K562 (cell line): ENCODE data around the gene BRME1. TPM values are rescaled to one million over a fixed set of nuclear protein-coding genes. Genes with fewer than 3 reads are reported as not detected.

Source experiments
- AFF4 ChIP-seq: sonication (generic); formaldehyde crosslinking; IDR thresholded peaks from 2 replicates; pipeline ENCODE4 v1.8.0; 2023; ENCODE audit warnings: mild to moderate bottlenecking, missing genetic modification reagents
- FOXM1 ChIP-seq, 2 experiments: fragments of 450-650 bp in 1 of 2; sonication (generic) in 1 of 2; formaldehyde crosslinking in 1 of 2; IDR thresholded peaks; 2 replicates each; pipeline versions ENCODE4 v1.6.1 to v1.9.0; 2017 to 2022; ENCODE audit warnings: low read depth in 2 of 2, mild to moderate bottlenecking in 2 of 2, missing genetic modification reagents in 1 of 2, moderate library complexity in 1 of 2
- GATAD2B ChIP-seq: fragments of 450-650 bp; IDR thresholded peaks from 2 replicates; pipeline ENCODE4 v1.6.1; 2017; ENCODE audit warnings: mild to moderate bottlenecking, borderline replicate concordance
- HNRNPK ChIP-seq: fragments of 200-400 bp; formaldehyde crosslinking; IDR thresholded peaks from one replicate; pipeline ENCODE4 v1.6.1; 2018; ENCODE audit warnings: mild to moderate bottlenecking, low read depth, low read length; ENCODE audit not compliant: poor library complexity, severe bottlenecking
- NCOA6 ChIP-seq: fragments of 450-650 bp; IDR thresholded peaks from 2 replicates; pipeline ENCODE4 v1.6.1; 2017; ENCODE audit warnings: mild to moderate bottlenecking
- NONO ChIP-seq, 2 experiments: fragments of 200-400 bp in 1 of 2; fragments of 450-650 bp in 1 of 2; formaldehyde crosslinking in 1 of 2; IDR thresholded peaks; 2 replicates each; pipeline ENCODE4 v1.6.1; 2017; ENCODE audit warnings: low read depth in 2 of 2, mild to moderate bottlenecking in 2 of 2, moderate library complexity in 2 of 2, low read length in 1 of 2
- PBX2 ChIP-seq, 2 experiments: IDR thresholded peaks in 1 of 2; conservative IDR thresholded peaks in 1 of 2; 2 replicates each; pipeline ENCODE4 v1.6.1; 2016; ENCODE audit warnings: low read depth in 2 of 2, mild to moderate bottlenecking in 1 of 2, missing compliant biosample characterization in 1 of 2, missing genetic modification characterization in 1 of 2, moderate library complexity in 1 of 2
- POLR2A ChIP-seq: fragments of 450-650 bp; conservative IDR thresholded peaks from 2 replicates; pipeline ENCODE4 v1.6.1; 2016
- SETDB1 ChIP-seq: IDR thresholded peaks from one replicate; pipeline ENCODE4 v1.6.1; 2012; ENCODE audit warnings: low read length, control low read depth, inconsistent platforms
- SIN3A ChIP-seq, 2 experiments: fragments of 150-350 bp in 1 of 2; IDR thresholded peaks; 2 replicates each; pipeline ENCODE4 v1.6.1; 2011 to 2016; ENCODE audit warnings: borderline replicate concordance in 2 of 2, low read depth in 2 of 2, low read length in 2 of 2, mild to moderate bottlenecking in 2 of 2, moderate library complexity in 2 of 2; ENCODE audit not compliant: control insufficient read depth in 1 of 2
- SREBF1 ChIP-seq: fragments of 150-350 bp; IDR thresholded peaks from 2 replicates; pipeline ENCODE4 v1.6.1; 2014; ENCODE audit warnings: antibody characterized with exemption, low read depth, low read length, borderline replicate concordance
- TAF15 ChIP-seq: fragments of 200-400 bp; formaldehyde crosslinking; IDR thresholded peaks from 2 replicates; pipeline ENCODE4 v1.6.1; 2017; ENCODE audit warnings: mild to moderate bottlenecking, low read depth, low read length, moderate library complexity
- TFAP4 ChIP-seq: sonication (generic); formaldehyde crosslinking; IDR thresholded peaks from 2 replicates; pipeline ENCODE4 v1.8.0; 2022; ENCODE audit warnings: missing genetic modification reagents, mild to moderate bottlenecking, moderate library complexity, borderline replicate concordance
- ZBTB7A ChIP-seq: IDR thresholded peaks from 2 replicates; pipeline ENCODE4 v1.6.1; 2011; ENCODE audit warnings: low read depth, mild to moderate bottlenecking, low read length, moderate library complexity, borderline replicate concordance; ENCODE audit not compliant: control insufficient read depth
- ZBTB9 ChIP-seq: fragments of 450-650 bp; formaldehyde crosslinking; IDR thresholded peaks from 2 replicates; pipeline ENCODE4 v1.4.0; 2020; ENCODE audit warnings: mild to moderate bottlenecking, moderate library complexity
- polyA plus RNA-seq, 8 experiments: library from polyadenylated mRNA; depleted of rRNA in 4 of 8; stranded (reverse) in 5 of 8; unstranded in 3 of 8; fragments of >200 nt; fragmentation: Nextera tagmentation in 2 of 8; fragmentation: Illumina TruSeq in 1 of 8; extraction: Ambion mirVana in 2 of 8; extraction: Trizol in 1 of 8; gene quantifications; 2 replicates each; pipeline versions ENCODE4 v1.2.1 to v1.2.3, GENCODE V29; 2011 to 2014; ENCODE audit warnings: inconsistent platforms in 1 of 8, missing spikeins in 1 of 8
- total RNA-seq, 7 experiments: library from RNA; depleted of rRNA in 6 of 7; stranded (reverse); fragments of >200 nt in 6 of 7; fragmentation: Illumina TruSeq in 2 of 7; extraction: Trizol in 2 of 7; gene quantifications; 2 replicates each; pipeline versions ENCODE4 v1.2.1 to v1.2.3, GENCODE V29; 2011 to 2021; ENCODE audit warnings: low replicate concordance in 1 of 7

BRME1 gene
- total and polyA plus RNA-seq, 9 of the 15 experiments (the other 6 are each of a cell fraction or from before 2014, with no cell fraction given) = 0.75 to 6.1 (median 3.6) TPM

- TF ChIP-seq GATAD2B (peak; percentile 93; the same call in 1 of the 2 replicates), PBX2 (CRISPR knock-in tag; IDR thresholded peaks at IDR 0.05; ENCODE audit: low read depth) (no peak), PBX2 (tag; conservative IDR thresholded peaks at IDR 0.05; ENCODE audit: low read depth) (0 out of 2 replicates have a peak, but pooled peaks have one; percentile 28), SREBF1 (peak; percentile 42; the same call in 1 of the 2 replicates), NONO (IDR thresholded peaks at IDR 0.05; ENCODE audit: low read depth in 2 of 2, low read length in 1 of 2) (peak in 1 of 2 experiments; percentile 41; a peak in 1 of 4 replicates), TFAP4 (CRISPR knock-in tag) (peak; percentile 91), AFF4 (CRISPR knock-in tag) (0 out of 2 replicates have a peak, but pooled peaks have one; percentile 84), POLR2A (peak; percentile 60), FOXM1 (IDR thresholded peaks at IDR 0.05; ENCODE audit: low read depth) (peak; percentile 35; the same call in 1 of the 2 replicates), FOXM1 (CRISPR knock-in tag; IDR thresholded peaks at IDR 0.05; ENCODE audit: low read depth) (no peak), SETDB1 (peak; percentile 97), HNRNPK (no peak), ZBTB9 (CRISPR knock-in tag) (no peak), NCOA6 (no peak), SIN3A (IDR thresholded peaks at IDR 0.05; ENCODE audit: borderline replicate concordance in 2 of 2, control insufficient read depth in 1 of 2, low read depth in 2 of 2, low read length in 2 of 2) (0 out of 4 replicates have a peak, but pooled peaks of 1 of the 2 experiments have one; percentile 32), ZBTB7A (peak; percentile 83), TAF15 (no peak)
Measured at GRCh38 chr19:13880059-13881043, 25.6 kb downstream of the BRME1 start (continued).
